ENCODE measurements around the gene SGCD.

The SGCD gene

DNA sequence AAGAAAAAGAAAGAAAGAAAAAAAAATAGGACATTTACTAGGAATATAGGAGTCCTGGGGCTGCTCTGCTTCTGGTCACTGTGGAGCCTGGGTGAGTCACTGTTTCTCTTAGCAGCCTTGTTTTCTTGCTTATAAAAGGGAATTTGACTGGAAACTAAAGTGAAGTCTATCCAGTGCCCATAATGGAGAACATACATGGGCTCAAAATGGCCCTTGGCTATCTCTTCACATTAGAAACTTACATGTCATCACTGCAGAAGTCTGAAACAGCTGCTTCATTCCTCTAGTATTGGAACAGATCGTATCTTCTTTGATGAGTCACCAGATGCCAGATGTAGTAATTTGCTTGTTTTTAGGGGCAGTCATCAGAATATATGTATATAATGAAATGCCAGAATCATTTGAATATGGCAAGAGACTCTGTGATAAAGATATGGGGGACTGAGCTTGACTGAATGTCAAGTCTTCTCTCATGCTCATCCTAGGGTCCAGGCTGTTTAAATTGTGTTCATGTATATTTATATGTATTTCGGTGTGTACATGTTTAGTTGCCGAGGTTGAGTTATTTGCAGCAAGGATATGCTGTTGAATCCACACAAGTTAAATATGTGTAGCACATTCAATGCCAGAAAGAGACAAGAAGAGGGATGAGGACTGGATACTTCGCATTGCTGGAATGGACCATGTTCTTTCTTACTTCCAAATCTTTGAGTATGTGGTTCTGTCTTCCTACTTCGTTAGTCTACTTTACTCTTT is 56.7 kb downstream of the SGCD start:
- H3K36me3 ChIP-seq, result no peaks in the 10 kb centered on the region
- intact Hi-C loops (cut with DNase I; ENCODE audit: low total_unique reads), result no loop called here
- no peaks in the 10 kb centered on the region for H3K9me3 ChIP-seq
- TF ChIP-seq, protein P1, sequence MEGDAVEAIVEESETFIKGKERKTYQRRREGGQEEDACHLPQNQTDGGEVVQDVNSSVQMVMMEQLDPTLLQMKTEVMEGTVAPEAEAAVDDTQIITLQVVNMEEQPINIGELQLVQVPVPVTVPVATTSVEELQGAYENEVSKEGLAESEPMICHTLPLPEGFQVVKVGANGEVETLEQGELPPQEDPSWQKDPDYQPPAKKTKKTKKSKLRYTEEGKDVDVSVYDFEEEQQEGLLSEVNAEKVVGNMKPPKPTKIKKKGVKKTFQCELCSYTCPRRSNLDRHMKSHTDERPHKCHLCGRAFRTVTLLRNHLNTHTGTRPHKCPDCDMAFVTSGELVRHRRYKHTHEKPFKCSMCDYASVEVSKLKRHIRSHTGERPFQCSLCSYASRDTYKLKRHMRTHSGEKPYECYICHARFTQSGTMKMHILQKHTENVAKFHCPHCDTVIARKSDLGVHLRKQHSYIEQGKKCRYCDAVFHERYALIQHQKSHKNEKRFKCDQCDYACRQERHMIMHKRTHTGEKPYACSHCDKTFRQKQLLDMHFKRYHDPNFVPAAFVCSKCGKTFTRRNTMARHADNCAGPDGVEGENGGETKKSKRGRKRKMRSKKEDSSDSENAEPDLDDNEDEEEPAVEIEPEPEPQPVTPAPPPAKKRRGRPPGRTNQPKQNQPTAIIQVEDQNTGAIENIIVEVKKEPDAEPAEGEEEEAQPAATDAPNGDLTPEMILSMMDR (IDR thresholded peaks at IDR 0.05), result no peak
- H3K27ac ChIP-seq, result peak overlapping the region in 1 of 2 donors; percentile 50
- H3K27me3 ChIP-seq, result no peaks in the 10 kb centered on the region
- peaks cover 0 to 46% (median 10%) of the 10 kb centered on the region in 4 donors for H3K4me1 ChIP-seq
- no peak overlapping the region for H3K4me3 ChIP-seq
- DNase-seq, result no peak

DNA sequence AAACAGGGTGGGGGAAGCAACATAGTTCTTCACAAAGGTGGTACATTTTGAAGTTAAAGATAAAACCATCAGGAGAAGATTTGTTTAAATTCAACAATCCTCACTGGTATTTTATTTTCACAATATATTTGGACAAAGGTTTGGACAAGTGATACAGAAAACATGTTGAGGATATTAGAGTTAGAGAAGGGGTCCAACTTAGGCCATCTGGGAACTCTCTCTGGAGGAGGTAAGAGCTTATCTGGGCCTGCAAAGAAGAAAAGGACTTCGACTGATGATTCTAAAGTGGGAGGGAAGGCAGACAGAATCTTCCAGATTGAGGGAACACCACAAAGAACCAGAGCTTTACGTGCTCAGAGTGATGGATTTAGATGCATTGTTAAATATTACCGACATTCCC is 58.5 kb downstream of the SGCD start:
- intact Hi-C loops (cut with DNase I; ENCODE audit: low total_unique reads), result no loop called here
- peaks cover 0 to 37% (median 9%) of the 10 kb centered on the region in 4 donors for H3K4me1 ChIP-seq
- no peak for DNase-seq

DNA sequence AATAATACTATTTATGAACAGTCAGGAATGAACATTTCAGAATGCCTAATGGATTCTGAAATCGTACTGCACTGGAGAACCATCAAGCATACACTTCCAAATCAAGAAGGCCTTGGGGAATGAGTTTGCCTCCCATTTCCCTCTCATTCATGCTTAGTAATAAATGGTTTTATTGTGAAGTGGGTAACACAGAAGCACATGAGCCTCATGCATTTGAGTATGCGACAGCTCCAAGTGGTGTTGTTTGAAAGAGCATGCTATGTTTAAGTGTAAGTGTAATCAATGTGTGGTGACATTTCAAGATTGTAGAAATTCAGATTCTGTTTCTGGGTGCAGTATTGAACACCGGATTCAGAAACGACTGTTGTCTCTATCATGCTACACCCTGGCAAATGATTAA is 60.0 kb downstream of the SGCD start:
- Histone ChIP-seq H3K27ac (no peak overlapping the region), H3K36me3 (no peaks in the 10 kb centered on the region), H3K4me1 (peaks cover 0 to 27% (median 2%) of the 10 kb centered on the region in 4 donors), H3K9me3 (no peaks in the 10 kb centered on the region), H3K27me3 (no peaks in the 10 kb centered on the region), H3K4me3 (no peak overlapping the region)
- TF ChIP-seq, protein P1 (IDR thresholded peaks at IDR 0.05), result no peak
- intact Hi-C loops (cut with DNase I; ENCODE audit: low total_unique reads), result no loop called here
- DNase-seq, result no peak

More for the DNA sequence above, 58.5 kb downstream of the SGCD start:
- H3K9me3 ChIP-seq, result no peaks in the 10 kb centered on the region
- TF ChIP-seq, protein P1 (IDR thresholded peaks at IDR 0.05), result no peak
- no peak overlapping the region for H3K4me3 ChIP-seq
- no peak overlapping the region for H3K27ac ChIP-seq
- no peaks in the 10 kb centered on the region for H3K27me3 ChIP-seq
- no peaks in the 10 kb centered on the region for H3K36me3 ChIP-seq

DNA sequence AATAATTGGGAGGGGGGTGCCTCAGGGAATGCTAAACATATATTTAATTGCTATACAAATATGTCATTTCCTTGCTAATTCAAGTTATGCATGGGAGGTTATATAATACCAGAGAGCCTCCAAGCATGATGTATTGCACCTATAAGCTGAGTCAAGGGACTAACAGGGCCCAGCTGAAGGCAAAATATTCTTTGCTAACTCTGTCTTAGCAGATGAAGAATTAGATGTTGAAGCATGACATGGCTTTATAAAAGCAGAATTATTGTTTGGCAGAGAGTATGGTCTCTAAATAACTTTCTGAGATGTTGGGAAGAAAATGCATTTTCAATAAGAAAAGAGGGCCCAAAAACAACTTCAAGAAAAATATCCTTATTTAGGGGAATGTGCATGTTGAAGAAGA is 60.4 kb downstream of the SGCD start:
- no peak for DNase-seq
- H3K4me3 ChIP-seq, result no peak overlapping the region
- H3K27ac ChIP-seq, result no peak overlapping the region
- no peaks in the 10 kb centered on the region for H3K27me3 ChIP-seq
- peaks cover 0 to 27% (median 2%) of the 10 kb centered on the region in 4 donors for H3K4me1 ChIP-seq
- no peaks in the 10 kb centered on the region for H3K9me3 ChIP-seq
- TF ChIP-seq, protein P1 (IDR thresholded peaks at IDR 0.05), result no peak
- H3K36me3 ChIP-seq, result no peaks in the 10 kb centered on the region
- intact Hi-C loops (cut with DNase I; ENCODE audit: low total_unique reads), result no loop called here

DNA sequence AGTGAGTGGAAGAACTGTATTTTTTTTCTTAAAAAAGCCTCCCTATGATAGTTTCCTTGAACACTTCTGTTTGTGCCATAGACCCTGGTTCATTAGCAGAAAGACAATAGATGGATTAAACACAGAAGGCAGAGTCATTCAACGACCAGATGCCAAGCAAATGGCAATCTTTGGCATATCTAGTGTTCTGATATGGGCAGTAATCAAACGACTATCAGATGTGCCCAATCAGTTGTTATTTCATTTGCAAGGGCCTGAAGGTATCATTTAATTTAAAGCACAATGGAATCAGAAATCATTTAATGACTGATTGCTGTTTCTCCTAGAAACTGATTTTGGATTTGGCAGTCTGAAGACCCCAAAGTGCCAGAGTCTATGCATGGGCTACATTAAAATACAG is 61.3 kb downstream of the SGCD start:
- no peak for DNase-seq
- intact Hi-C loops (cut with DNase I; ENCODE audit: low total_unique reads), result no loop called here
- no peaks in the 10 kb centered on the region for H3K27me3 ChIP-seq
- H3K36me3 ChIP-seq, result no peaks in the 10 kb centered on the region
- no peak overlapping the region for H3K4me3 ChIP-seq
- no peaks in the 10 kb centered on the region for H3K9me3 ChIP-seq
- no peak overlapping the region for H3K27ac ChIP-seq
- peaks cover 0 to 21% (median 2%) of the 10 kb centered on the region in 4 donors for H3K4me1 ChIP-seq
- TF ChIP-seq, protein P1 (IDR thresholded peaks at IDR 0.05), result no peak

Measured in tibial artery (tissue), 4 donors.